HG02885 (cell line): ENCODE measurements around the gene LCA5.
"Not testable (repeated sequence)": the region's sequence is repeated elsewhere in the genome, so short reads cannot be mapped to it uniquely, and the experiment has no call there.

ENCODE experiments used
- ATAC-seq: cut with Tn5 transposase; IDR thresholded peaks from one replicate; pipeline ENCODE4 v1.9.1; 2021; ENCODE audit warnings: mild to moderate bottlenecking; ENCODE audit not compliant: unreplicated experiment, poor library complexity

LCA5 gene

GRCh38 chr6:79536954-79537747 is at the start of gene LCA5:
Gene LCA5, minus strand, starts transcription at chr6:79537430. Its CDS starts 18,536 bp downstream, at chr6:79518894.
- peak; percentile 99 for ATAC-seq

DNA sequence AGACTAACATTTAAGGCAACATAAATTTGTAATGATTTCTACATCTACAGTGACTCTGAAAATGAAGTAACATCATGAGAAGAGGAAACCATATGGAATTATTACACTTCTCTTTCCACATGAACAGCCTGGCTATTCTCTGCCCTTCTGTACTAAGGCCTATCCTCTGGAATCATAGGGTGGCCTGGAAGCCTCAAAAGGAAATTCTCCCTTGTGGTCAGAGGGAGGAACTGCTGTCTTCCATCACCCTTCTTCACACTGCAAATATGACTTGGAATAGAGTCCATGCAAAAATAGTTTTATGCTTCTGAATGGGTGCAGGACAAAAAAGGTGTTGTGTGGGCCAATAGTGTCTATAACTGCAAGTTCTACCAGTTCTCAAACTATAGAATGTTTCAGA is 49.3 kb upstream of the LCA5 start:
- peak; percentile 52 for ATAC-seq

DNA sequence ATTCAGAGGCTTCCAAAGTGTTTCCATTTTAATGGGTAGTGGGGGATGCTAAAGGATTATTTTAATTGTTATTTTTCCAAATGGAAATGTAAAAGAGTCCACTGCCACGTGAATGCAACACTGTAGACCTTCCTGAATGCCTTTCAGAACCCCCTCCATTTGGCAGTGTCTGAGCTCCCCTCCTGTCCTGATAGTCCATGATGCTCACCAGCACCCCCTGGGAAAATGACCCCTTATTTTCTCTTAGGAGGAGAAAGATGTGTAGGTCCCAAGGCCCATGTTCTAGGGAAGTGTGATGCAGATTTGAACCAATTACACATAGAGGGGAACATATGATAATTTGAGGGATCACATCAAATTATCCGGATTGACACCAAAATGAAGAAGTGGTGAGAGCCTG is 47.1 kb upstream of the LCA5 start:
- ATAC-seq: no peak

GRCh38 chr6:79577926-79578325 is 40.7 kb upstream of the LCA5 start:
- ATAC-seq: not testable (repeated sequence)

GRCh38 chr6:79574630-79575225 is 37.5 kb upstream of the LCA5 start:
- no peak for ATAC-seq

DNA sequence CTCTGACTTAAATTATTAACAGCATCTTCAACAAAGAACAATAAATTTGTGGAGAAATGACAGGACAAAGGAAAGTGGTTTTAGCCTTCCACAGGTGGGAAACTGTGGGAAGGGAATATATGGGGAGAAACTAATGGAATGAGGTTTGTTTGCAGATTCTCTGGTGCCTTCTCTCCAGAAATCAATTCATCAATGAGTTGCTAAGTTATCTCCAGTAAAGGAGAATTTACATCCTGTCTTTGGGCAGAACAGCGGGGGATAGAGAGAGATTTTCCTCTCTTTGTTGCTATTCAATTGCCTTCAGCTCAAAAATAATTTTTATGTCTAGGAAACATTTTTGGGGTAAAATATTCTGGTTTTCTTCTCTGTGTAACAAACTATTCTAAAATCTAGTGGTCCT is 36.9 kb upstream of the LCA5 start:
- ATAC-seq: no peak

DNA sequence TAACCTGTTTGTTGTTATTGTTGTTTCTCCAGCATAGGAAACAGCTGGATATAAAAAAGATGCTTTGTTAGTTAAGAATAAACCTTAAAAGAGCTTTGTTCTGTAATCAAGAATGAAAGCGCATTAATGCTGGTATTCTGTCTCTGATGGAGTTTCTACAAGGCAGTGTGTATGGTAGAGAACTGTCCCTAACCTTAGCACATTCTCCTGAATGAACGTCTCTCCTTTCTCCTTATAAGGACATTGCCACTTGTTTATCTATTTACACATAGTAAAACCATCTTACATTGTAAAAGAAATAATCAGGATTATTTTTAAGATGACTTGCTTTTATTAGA is 33.8 kb upstream of the LCA5 start:
- peak; percentile 31 for ATAC-seq

- peak; percentile 87 for ATAC-seq
These were observed 33.1 kb upstream of the LCA5 start for GRCh38 chr6:79570129-79571029.

GRCh38 chr6:79568996-79569395 is 31.8 kb upstream of the LCA5 start:
- no peak for ATAC-seq

- ATAC-seq: no peak
These were observed 27.4 kb upstream of the LCA5 start for GRCh38 chr6:79564636-79565035.

DNA sequence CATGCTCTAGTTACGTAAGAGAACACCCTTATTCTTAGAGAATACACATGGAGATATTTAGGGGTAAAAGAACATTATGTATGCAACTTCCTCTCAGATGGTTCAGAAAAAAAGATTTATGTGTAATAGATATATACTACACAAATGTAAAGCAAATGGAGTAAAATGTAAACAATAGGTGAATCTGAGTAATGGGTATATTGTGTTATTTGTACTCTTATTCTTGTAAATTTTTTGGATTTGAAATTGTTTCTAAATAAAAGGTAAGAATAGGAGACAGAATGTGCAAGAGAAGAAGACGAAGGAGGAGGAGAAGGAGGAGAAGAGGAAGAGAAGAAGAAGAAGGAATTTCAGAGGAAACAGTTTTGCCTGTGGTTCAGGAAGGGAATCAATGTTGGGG is 22.5 kb upstream of the LCA5 start:
- ATAC-seq: no peak

- no peak for ATAC-seq
These were observed 20.6 kb upstream of the LCA5 start for GRCh38 chr6:79557673-79558467.

DNA sequence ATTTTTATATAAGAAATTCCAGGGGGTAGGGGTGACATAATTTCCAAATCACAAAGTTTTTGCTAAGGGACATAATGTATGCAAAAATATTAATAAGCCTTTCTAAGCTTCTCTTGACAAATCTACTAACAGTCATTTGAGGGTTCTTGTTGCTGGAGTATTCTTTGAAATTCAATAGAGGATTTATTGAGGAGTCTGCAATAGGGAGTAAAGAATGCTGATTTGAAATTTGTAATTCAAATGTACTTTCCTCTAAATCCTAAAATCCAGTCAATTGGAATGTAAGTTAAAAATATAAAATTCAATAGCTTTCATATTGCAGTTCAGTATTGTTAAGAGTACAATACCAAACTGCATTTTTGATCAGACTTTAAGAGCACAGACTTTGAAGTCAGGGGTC is 17.1 kb upstream of the LCA5 start:
- ATAC-seq: no peak

- no peak for ATAC-seq
These were observed 14.2 kb upstream of the LCA5 start for GRCh38 chr6:79551401-79551800.

GRCh38 chr6:79548304-79548703 is 11.1 kb upstream of the LCA5 start:
- ATAC-seq: no peak

GRCh38 chr6:79546186-79546585 is 9.0 kb upstream of the LCA5 start:
- ATAC-seq: no peak

DNA sequence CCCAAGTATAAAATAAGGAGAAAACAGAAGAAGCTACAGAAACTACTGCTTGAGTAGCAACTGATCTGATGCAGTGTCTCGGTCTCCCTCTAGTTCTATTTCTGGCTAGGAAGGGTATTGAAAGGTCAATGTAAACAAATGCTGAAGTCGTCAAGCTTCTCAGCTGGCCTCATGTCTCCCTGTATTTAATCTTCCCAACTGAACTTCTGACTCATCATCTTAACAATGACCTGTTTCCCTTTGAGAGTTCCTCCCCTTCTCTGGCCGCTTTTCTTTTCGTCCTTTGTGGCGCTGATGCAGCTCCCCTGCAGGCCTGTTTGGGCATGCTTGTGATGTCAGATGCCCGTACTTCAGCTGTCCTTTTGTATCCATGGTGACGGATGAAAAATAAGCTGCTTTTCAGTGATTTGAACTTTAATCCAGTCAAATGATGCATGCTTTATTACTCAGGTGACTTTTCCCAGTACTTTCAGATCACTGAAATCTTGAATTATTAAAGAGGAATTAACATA is 7.8 kb upstream of the LCA5 start:
- ATAC-seq: peak; percentile 81

DNA sequence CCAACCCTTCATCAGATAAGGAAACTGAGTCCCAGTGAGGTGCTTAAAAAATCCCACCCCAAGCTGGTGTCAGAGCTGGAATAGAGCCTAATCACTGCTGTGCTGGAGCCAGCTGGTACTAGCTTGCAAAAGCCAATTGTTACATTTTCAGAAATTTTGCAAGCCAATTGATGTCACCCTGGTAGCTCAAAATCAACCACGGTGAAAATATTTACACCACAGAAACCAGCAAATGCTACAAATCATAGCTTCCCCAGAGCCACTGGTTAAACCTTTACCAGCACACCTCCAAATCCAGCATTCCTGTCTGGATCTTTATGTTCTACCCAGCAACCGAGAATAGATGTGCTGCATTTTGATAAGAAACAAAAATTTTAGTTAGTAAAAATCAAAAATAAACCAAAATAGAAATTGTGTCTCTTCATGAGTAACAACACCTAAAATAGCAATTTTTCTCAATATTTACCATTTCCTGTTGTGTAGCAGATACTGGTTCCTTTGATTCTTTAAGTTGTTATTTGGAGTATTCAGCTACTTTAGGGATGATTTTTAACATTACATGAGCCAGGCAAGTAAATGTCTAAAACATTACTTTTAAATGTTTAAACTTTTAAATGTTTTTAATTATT is 7.2 kb upstream of the LCA5 start:
- ATAC-seq: peak; percentile 72

DNA sequence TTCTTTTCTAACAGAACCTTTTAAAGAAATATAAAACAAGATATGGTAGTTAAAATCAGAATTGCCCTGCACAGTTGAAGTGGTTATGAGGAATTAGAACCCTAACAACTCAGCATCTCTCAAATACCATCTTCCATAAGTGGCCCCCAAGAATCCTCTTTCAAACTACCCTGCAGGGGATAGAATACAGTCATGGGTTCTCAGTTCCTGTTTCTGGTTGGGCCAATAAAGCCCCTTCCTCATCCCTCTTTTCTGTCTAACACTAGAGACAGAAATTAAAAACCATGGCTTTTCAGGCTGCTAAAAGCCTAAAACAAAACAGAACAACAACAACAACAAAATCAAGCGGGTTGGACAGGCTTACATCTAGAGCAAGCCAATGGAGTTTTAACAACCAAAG is 6.7 kb upstream of the LCA5 start:
- peak; percentile 31 for ATAC-seq

- no peak for ATAC-seq
These were observed 6.2 kb upstream of the LCA5 start for GRCh38 chr6:79543411-79543810.
